Gastrocnemius medialis (tissue), 4 donors: Measurements from ENCODE around the gene HELZ2.

Experiments
- CTCF ChIP-seq, 5 experiments: fragments of 450-650 bp in 3 of 5; fragments of 200-600 bp in 2 of 5; sonication (generic) in 2 of 5; IDR thresholded peaks in 4 of 5; conservative IDR thresholded peaks in 1 of 5; 1 replicate in 4 of 5; 2 replicates in 1 of 5; pipeline ENCODE4 v1.5.1; 2016 to 2019; ENCODE audit warnings: antibody characterized with exemption in 5 of 5, mild to moderate bottlenecking in 3 of 5, moderate library complexity in 3 of 5
- POLR2A ChIP-seq, 2 donors: fragments of 450-650 bp; IDR thresholded peaks; one replicate each; pipeline ENCODE4 v1.6.1; 2017; ENCODE audit warnings: antibody characterized with exemption in 2 of 2, mild to moderate bottlenecking in 2 of 2, moderate library complexity in 2 of 2

DNA sequence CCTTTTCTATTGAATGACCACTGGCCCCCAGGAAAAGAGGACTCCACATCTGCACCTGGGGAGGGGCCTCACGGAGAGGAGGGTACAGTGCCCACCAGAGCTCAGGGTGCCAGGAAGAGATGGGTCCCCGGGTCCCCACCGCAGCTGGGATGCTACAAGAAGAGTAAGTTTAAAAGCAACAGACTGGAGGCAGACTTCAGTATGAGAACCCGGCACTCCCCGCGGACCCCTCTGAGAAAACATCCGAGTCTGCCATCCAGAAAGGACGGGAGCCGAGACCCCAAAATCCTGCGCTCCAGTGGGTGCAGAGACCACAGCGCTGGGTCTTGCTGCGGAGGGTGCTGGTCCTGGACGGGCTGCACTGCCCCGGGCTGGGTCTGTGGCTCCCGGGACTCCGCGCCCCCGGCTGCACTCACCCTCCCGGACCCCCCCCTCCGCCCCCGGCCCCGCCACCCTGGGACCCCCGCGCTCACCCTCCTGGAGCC, 350 bp downstream of the HELZ2 start:
- TF ChIP-seq CTCF (IDR thresholded peaks at IDR 0.05 in 4 of 5, conservative IDR thresholded peaks at IDR 0.05 in 1 of 5) (no peak), POLR2A (IDR thresholded peaks at IDR 0.05) (no peak)
